Activated naive CD4-positive, alpha-beta T cell treated with anti-CD3 and anti-CD28 coated beads, Interleukin-2, amount 50 U/mL, for 24 hours (primary cell): Measurements from ENCODE around the gene CR1L.
"Not testable (repeated sequence)": the region's sequence is repeated elsewhere in the genome, so short reads cannot be mapped to it uniquely, and the experiment has no call there.

Experiments
- H3K27ac Mint-ChIP-seq: one replicate; pipeline ENCODE4 v1.8.0; 2021; ENCODE audit warnings: mild to moderate bottlenecking, mixed read lengths
- H3K27me3 Mint-ChIP-seq: one replicate; pipeline ENCODE4 v1.8.0; 2021; ENCODE audit warnings: mixed read lengths
- H3K36me3 Mint-ChIP-seq: one replicate; pipeline ENCODE4 v1.8.0; 2021; ENCODE audit warnings: mixed read lengths
- H3K4me1 Mint-ChIP-seq: one replicate; pipeline ENCODE4 v1.8.0; 2021; ENCODE audit warnings: mixed read lengths
- H3K4me3 Mint-ChIP-seq: one replicate; pipeline ENCODE4 v1.8.0; 2021; ENCODE audit warnings: mild to moderate bottlenecking, mixed read lengths
- H3K9me3 Mint-ChIP-seq: one replicate; pipeline ENCODE4 v1.8.0; 2021; ENCODE audit warnings: mixed read lengths

The CR1L gene

GRCh38 chr1:207644852-207645634 lies at the start of gene CR1L:
CR1L (plus strand) TSS chr1:207645133; CDS start chr1:207645234, 101 bp downstream.
- Mint-ChIP-seq H3K4me1 (peaks cover 7% of the 10 kb centered on the region), H3K27me3 (peaks cover 18% of the 10 kb centered on the region), H3K9me3 (no peaks in the 10 kb centered on the region), H3K36me3 (no peaks in the 10 kb centered on the region), H3K4me3 (peak within 1 kb of the TSS; percentile 75), H3K27ac (no peak within 1 kb of the TSS)

- no peaks in the 10 kb centered on the region for H3K9me3 Mint-ChIP-seq
- H3K4me1 Mint-ChIP-seq, result no peaks in the 10 kb centered on the region
- H3K27ac Mint-ChIP-seq, result no peak overlapping the region
- H3K36me3 Mint-ChIP-seq, result no peaks in the 10 kb centered on the region
- H3K27me3 Mint-ChIP-seq, result peaks cover 4% of the 10 kb centered on the region
- no peak overlapping the region for H3K4me3 Mint-ChIP-seq
These were observed 41.2 kb upstream of the CR1L start for GRCh38 chr1:207603777-207604176.

- H3K36me3 Mint-ChIP-seq, result no peaks in the 10 kb centered on the region
- no peaks in the 10 kb centered on the region for H3K4me1 Mint-ChIP-seq
- peaks cover 3% of the 10 kb centered on the region for H3K27me3 Mint-ChIP-seq
- no peak overlapping the region for H3K27ac Mint-ChIP-seq
- H3K9me3 Mint-ChIP-seq, result no peaks in the 10 kb centered on the region
- no peak overlapping the region for H3K4me3 Mint-ChIP-seq
These were observed 39.2 kb upstream of the CR1L start for GRCh38 chr1:207605444-207606361.

- Mint-ChIP-seq H3K27me3 (peaks cover 3% of the 10 kb centered on the region), H3K4me3 (no peak overlapping the region), H3K27ac (no peak overlapping the region), H3K9me3 (no peaks in the 10 kb centered on the region), H3K4me1 (no peaks in the 10 kb centered on the region), H3K36me3 (no peaks in the 10 kb centered on the region)
These were observed 38.6 kb upstream of the CR1L start for GRCh38 chr1:207606362-207606755.

GRCh38 chr1:207612762-207613161 lies 32.2 kb upstream of the CR1L start:
- Mint-ChIP-seq H3K27ac (no peak overlapping the region), H3K4me3 (no peak overlapping the region), H3K36me3 (no peaks in the 10 kb centered on the region), H3K4me1 (no peaks in the 10 kb centered on the region), H3K9me3 (no peaks in the 10 kb centered on the region), H3K27me3 (no peaks in the 10 kb centered on the region)

GRCh38 chr1:207619871-207620542 lies 24.9 kb upstream of the CR1L start:
- no peaks in the 10 kb centered on the region for H3K9me3 Mint-ChIP-seq

GRCh38 chr1:207620543-207620893 lies 24.4 kb upstream of the CR1L start:
- Mint-ChIP-seq H3K4me1 (peaks cover 7% of the 10 kb centered on the region), H3K9me3 (no peaks in the 10 kb centered on the region), H3K4me3 (no peak overlapping the region), H3K36me3 (no peaks in the 10 kb centered on the region), H3K27ac (no peak overlapping the region), H3K27me3 (no peaks in the 10 kb centered on the region)

More at GRCh38 chr1:207619871-207620542, 24.9 kb upstream of the CR1L start:
- Mint-ChIP-seq H3K27ac (no peak overlapping the region), H3K4me1 (peaks cover 7% of the 10 kb centered on the region), H3K27me3 (no peaks in the 10 kb centered on the region), H3K4me3 (no peak overlapping the region), H3K36me3 (no peaks in the 10 kb centered on the region)

- H3K36me3 Mint-ChIP-seq, H3K27me3 Mint-ChIP-seq, H3K9me3 Mint-ChIP-seq, H3K27ac Mint-ChIP-seq, H3K4me1 Mint-ChIP-seq, H3K4me3 Mint-ChIP-seq: not testable (repeated sequence)
These were observed 19.3 kb upstream of the CR1L start for GRCh38 chr1:207625504-207626071.

GRCh38 chr1:207626972-207627337 lies 18.0 kb upstream of the CR1L start:
- H3K36me3 Mint-ChIP-seq, result no peaks in the 10 kb centered on the region
- no peak overlapping the region for H3K27ac Mint-ChIP-seq
- no peaks in the 10 kb centered on the region for H3K27me3 Mint-ChIP-seq
- no peaks in the 10 kb centered on the region for H3K4me1 Mint-ChIP-seq
- H3K4me3 Mint-ChIP-seq, result no peak overlapping the region
- no peaks in the 10 kb centered on the region for H3K9me3 Mint-ChIP-seq

- Mint-ChIP-seq H3K27me3 (no peaks in the 10 kb centered on the region), H3K36me3 (no peaks in the 10 kb centered on the region), H3K27ac (no peak overlapping the region)
These were observed 17.4 kb upstream of the CR1L start for GRCh38 chr1:207627496-207627895.

GRCh38 chr1:207628776-207629175 lies 16.2 kb upstream of the CR1L start:
- Mint-ChIP-seq H3K27me3 (no peaks in the 10 kb centered on the region), H3K27ac (no peak overlapping the region), H3K36me3 (no peaks in the 10 kb centered on the region), H3K4me3 (no peak overlapping the region), H3K4me1 (no peaks in the 10 kb centered on the region), H3K9me3 (no peaks in the 10 kb centered on the region)

More at GRCh38 chr1:207627496-207627895, 17.4 kb upstream of the CR1L start:
- no peak overlapping the region for H3K4me3 Mint-ChIP-seq
- no peaks in the 10 kb centered on the region for H3K9me3 Mint-ChIP-seq
- no peaks in the 10 kb centered on the region for H3K4me1 Mint-ChIP-seq

- Mint-ChIP-seq H3K9me3 (no peaks in the 10 kb centered on the region), H3K36me3 (no peaks in the 10 kb centered on the region), H3K4me3 (no peak overlapping the region), H3K27me3 (peaks cover 1% of the 10 kb centered on the region), H3K27ac (no peak overlapping the region), H3K4me1 (no peaks in the 10 kb centered on the region)
These were observed 13.8 kb upstream of the CR1L start for GRCh38 chr1:207631137-207631536.

GRCh38 chr1:207633226-207633625 lies 11.7 kb upstream of the CR1L start:
- H3K4me1 Mint-ChIP-seq, result no peaks in the 10 kb centered on the region
- H3K4me3 Mint-ChIP-seq, result no peak overlapping the region
- H3K27me3 Mint-ChIP-seq, result peaks cover 1% of the 10 kb centered on the region
- no peaks in the 10 kb centered on the region for H3K36me3 Mint-ChIP-seq
- H3K9me3 Mint-ChIP-seq, result no peaks in the 10 kb centered on the region
- no peak overlapping the region for H3K27ac Mint-ChIP-seq

- not testable (repeated sequence) for H3K4me3 Mint-ChIP-seq, H3K27me3 Mint-ChIP-seq, H3K9me3 Mint-ChIP-seq, H3K4me1 Mint-ChIP-seq, H3K36me3 Mint-ChIP-seq, H3K27ac Mint-ChIP-seq
These were observed 11.1 kb upstream of the CR1L start for GRCh38 chr1:207633699-207634289.

- H3K4me1 Mint-ChIP-seq, H3K27ac Mint-ChIP-seq, H3K27me3 Mint-ChIP-seq, H3K9me3 Mint-ChIP-seq, H3K4me3 Mint-ChIP-seq, H3K36me3 Mint-ChIP-seq: not testable (repeated sequence)
These were observed 10.6 kb upstream of the CR1L start for GRCh38 chr1:207634293-207634692.
